ENCODE results near the gene ZNF500.
"Not testable (repeated sequence)": the region's sequence is repeated elsewhere in the genome, so short reads cannot be mapped to it uniquely, and the experiment has no call there.

The ZNF500 gene

DNA sequence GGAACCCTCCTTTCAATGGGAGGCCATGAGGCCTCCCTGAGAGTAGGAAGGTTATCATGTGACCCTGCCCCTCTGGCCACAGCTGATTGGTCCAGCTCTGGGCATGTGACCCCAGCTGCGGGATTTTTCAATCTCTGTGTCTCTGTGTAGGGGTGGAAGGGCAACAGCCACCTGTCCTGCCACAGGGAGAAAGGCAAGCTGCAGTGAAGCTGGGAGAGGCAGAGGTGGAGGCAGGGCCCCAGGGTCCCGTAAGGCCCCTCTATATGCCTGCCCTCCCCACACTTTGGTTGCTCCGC lies 21.7 kb downstream of the ZNF500 start:
- no peak for DNase-seq (ENCODE audit: low read depth)

DNA sequence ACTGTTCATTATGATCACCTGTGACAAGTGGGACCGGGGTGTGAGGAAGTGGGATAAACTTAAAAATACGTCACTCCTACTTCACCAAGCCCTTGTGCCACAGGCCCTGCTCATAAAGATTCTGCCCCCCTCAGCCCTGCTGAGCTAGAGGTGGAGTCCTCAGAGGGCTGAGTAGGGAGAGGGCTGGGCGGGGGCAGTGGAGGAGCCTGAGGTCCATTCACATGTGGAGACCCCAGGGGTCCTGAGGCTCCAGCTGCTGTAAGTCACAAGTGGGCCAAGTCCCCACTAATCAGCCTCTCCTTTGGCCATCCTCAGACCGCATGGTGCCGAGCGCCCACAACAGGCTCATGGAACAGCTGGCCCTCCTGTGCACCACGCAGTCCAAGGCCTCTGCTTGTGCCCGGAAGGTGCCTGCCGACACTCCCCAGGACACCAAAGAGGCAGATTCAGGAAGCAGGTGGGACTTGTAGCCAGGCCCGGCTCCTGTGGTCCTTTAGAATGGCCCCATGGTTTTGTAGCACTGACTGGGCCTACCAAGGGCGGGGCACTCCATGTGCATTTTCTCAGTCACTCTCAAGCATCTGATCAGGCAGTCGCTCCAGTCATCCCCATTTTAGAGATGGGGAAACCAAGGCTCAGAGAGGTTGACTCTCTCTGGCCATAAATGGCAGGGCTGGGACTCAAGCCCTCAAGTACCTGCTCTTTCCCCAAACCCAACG lies 22.2 kb downstream of the ZNF500 start:
- no peak for DNase-seq (ENCODE audit: low read depth)

- no peak for DNase-seq (ENCODE audit: low read depth)
These were observed 23.6 kb downstream of the ZNF500 start for GRCh38 chr16:4743226-4743878.

DNA sequence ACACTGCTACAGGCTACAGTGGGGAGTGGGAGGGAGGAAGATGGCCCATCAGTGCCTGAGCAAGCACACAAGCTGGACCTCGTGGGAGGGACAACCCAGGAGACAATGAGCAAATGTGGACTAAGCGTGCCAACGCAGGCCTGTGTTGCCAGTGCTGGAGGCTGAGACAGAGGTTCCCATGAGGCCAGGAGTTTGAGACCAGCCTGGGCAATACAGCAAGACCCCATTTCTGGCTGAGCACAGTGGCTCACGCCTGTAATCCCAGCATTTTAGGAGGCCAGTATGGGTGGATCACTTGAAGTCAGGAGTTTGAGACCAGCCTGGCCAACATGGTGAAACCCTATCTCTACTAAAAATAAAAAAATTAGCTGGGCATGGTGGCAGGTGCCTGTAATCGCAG lies 28.6 kb downstream of the ZNF500 start:
- not testable (repeated sequence) for DNase-seq (ENCODE audit: low read depth)

GRCh38 chr16:4737545-4737944 lies 29.4 kb downstream of the ZNF500 start:
- DNase-seq (ENCODE audit: low read depth) = no peak

DNA sequence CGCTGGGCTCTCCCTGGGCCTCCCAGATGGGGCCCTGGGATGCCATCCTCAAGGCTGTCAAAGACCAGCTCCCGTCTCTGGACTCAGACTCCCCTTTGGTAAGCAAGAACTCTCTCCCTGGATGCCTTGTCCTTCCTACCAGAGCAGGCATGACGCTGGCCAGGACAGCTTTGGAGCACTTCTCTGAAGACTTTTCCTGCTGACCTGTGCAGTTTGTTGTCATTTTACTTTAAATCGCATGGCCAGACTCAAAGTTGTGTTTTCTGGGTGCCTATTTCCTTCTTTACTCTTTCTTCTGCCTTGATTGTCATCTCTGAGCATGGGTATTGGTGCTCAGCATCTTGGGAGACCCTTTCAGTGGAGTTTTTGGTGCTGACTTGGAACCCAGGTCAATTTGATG lies 30.4 kb downstream of the ZNF500 start:
- no peak for DNase-seq (ENCODE audit: low read depth)

- peak; percentile 23 for DNase-seq (ENCODE audit: low read depth)
These were observed 32.0 kb downstream of the ZNF500 start for GRCh38 chr16:4734730-4735535.

DNA sequence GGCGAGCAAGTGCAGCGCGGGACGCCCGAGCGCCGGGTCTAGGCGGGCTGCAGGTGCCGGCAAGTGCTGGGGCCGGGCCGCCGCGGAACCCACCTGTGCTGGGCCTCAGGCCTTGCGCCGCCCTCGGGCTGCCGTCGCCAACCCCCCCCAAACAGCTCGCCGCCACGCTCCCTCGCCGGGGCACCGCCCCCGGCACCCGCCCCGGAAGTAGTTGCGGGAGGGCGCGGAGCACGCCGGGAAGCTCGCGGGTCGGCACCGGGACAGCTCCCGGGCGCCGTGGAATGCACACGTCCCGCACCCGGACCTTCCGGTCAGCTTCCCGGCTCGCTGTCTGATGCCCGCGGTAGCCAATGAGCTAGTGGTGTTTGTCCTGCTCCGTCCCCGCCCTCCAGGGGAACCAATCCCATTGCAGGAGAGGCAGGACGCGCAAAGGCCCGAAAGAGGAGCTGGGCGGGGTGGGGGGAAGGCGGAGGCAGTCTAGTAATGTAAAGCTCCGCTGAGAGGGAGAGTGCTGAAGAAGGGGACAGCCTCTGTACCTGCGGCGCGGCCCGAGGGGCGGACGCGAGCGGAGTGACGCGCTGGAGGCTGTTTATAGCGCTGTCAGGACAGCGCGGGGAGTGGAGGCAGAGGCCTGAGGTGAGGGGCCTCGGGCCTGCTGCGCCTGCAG lies 32.8 kb downstream of the ZNF500 start, which contains the start of the genes ANKS3 and DNAAF8:
TSS of gene ANKS3 (minus strand) at position 209 of the 667 bp plus-strand sequence. CDS start 4,122 bp downstream, outside the sequence.
TSS of gene DNAAF8 (plus strand) at position 475 of the 667 bp plus-strand sequence. CDS start 1,978 bp downstream, outside the sequence.
- peak; percentile 74 for DNase-seq (ENCODE audit: low read depth)

DNA sequence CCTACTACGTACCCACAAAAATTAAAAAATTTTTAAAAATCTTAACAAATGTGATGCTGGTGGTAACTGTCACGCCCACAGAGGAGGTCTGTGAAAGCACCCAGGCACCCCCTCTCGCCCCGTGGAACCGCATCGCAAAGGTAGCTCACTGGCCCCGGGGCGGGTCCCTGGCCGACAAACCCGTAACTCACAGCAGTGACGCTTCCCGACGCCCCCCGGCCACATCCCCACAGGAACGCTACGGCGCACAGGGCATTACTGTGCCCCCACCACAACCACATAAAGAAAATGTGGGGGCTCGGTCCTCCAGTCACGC lies 33.3 kb downstream of the ZNF500 start:
- no peak for DNase-seq (ENCODE audit: low read depth)

- no peak for DNase-seq (ENCODE audit: low read depth)
These were observed 33.7 kb downstream of the ZNF500 start for GRCh38 chr16:4733211-4733742.

- no peak for DNase-seq (ENCODE audit: low read depth)
These were observed 37.1 kb downstream of the ZNF500 start for GRCh38 chr16:4729876-4730275.

GRCh38 chr16:4728676-4729075 lies 38.3 kb downstream of the ZNF500 start:
- no peak for DNase-seq (ENCODE audit: low read depth)

GRCh38 chr16:4726616-4727015 lies 40.3 kb downstream of the ZNF500 start:
- no peak for DNase-seq (ENCODE audit: low read depth)

DNA sequence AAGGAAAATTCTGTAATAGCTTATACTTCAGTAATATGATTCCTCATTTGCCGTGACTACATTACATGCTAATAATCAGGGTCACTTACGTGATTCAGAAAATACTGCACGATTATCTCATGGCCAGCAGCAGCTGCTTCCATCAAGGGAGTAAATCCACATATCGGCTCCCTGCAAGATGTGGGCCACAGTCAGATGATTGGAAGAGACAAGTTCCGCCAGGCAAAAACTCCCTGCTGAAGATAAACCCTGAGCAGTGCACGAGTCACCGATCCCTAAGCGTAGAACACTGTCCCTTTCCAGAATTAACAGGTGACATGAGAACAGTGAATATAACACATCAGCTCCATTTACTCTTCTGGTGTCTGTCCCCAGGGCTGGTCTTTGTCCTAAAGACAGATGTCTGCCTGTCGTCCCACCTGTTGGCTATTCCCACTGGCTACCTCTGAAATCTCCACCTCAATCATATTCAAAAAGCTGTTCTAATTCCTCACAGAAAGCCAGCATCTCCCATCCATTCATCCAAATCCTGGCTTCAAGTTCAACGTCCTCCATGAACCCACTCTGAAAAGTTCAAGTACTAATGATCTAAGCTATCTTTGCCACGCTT lies 42.2 kb downstream of the ZNF500 start:
- no peak for DNase-seq (ENCODE audit: low read depth)

DNA sequence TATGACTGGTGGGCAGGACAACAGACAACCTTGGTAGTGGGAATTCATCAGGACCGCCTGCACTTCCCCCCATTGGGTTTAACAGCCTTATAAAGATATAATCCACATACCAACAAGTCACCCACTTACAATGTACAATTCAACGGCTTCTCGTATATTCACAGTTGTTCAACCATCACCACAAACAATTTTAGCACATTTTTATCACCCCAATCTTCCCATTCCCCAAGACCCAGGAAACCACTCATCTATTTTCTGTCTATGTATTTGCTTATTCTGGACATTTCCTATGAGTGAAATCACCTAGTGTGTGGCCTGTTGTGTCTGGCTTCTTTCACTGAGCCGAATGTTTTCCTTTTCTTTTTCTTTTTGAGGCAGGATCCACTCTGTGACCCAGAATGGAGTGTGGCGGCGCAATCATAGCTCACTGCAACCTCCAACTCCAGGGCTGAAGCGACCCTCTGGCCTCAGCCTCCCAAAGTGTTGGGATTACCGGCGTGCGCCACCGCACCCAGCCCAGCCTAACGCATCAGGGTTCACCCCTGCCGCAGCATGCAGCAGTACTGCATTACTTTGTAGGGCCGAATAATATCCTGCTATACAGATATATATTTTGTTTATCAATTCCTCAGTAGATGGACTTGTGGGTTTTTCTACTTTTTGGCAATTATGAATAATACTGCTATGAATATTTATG lies 43.7 kb downstream of the ZNF500 start:
- DNase-seq (ENCODE audit: low read depth) = no peak

- DNase-seq (ENCODE audit: low read depth) = no peak
These were observed 48.5 kb downstream of the ZNF500 start for GRCh38 chr16:4718466-4718865.

DNA sequence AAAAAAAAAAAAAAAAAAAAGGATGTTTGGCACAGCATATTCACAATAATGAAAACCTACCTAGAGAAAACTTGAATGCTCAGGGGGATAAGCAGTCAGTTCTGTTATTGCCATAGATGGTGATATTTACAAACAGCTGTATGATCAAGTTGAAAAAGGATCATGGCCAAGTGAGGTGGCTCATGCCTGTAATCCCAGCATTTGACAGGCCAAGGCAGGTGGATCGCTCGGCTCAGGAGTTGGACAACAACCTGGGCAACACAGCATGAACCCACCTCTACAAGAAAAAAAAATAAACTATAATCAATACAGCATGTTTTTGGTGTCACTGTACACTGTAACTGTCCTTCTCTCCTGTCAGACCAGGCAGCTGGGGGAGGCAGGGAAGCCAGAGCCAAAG lies 52.0 kb downstream of the ZNF500 start:
- DNase-seq (ENCODE audit: low read depth) = no peak

DNA sequence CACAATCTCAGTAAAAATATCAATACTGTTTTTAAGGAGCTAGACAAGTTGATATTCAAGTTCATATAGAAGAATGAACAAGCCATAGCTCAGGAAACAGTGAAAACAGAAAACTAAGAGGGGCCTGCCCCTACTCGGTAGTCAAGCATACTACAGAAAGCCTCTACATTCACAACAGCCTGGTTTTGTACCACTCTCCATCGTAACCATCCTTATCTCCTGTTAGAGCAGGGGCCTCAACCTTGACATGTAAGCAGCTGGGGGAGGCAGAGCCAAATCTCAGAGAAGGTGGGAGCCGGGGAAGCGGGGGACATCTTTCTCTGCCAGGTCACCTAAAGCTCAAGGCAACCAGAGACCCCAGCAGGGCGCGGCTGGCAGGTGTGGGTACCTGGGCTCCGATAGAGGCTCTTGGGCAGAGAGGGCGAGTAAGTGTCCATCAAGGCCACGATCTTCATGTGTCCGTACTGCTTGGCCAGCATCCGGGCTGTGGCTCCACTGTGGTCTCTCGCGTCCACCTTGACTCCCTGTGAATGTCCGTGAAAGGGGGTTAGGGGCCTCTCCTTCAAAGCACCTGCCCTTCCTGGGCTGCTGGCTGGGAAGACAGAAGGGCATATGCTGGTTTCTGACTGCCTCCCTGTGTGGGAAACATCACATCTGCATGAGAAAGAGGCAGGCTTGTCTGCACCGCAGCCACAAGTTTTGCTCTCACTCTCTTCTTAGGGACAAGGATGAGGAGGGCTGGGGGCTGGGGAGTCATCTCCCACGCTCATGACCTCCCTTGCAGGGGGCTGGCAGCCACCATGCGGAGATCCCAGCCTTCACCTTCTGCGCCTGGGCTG lies 53.1 kb downstream of the ZNF500 start:
- no peak for DNase-seq (ENCODE audit: low read depth)

- DNase-seq (ENCODE audit: low read depth) = no peak
These were observed 57.5 kb downstream of the ZNF500 start for GRCh38 chr16:4709481-4709880.

DNA sequence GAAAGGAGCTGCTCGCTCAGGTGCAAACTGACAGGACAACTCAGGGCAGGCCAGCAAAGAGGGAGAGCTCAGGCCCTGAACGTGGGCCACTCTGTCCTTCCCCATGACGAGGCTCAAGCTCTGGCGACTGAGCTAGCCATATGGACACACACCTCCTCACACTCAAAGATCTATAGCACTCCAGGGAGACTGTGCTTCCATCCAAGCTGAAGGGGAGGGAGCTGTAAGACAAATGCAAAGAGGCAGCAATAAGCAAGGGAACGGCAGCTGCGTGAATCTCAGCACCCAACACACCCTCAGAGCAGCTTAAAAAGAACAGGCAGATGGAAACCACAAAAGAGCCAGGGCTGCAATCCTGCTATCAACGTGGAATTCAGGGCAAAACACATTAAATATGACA lies 60.1 kb downstream of the ZNF500 start:
- DNase-seq (ENCODE audit: low read depth) = no peak
